OCI-LY1 (cell line): ENCODE measurements around the gene COMT.
A peak's percentile ranks its signal among the peaks of the same experiment; 100 is the strongest.

Experiments
- H2AFZ ChIP-seq: fragments of 200-600 bp; sonication (generic), shearing (Covaris generic); 2 replicates; pipeline ENCODE4 v1.6.0; 2014; ENCODE audit warnings: antibody characterized with exemption, mild to moderate bottlenecking, low read length
- H3F3A ChIP-seq: fragments of 200-600 bp; sonication (generic), shearing (Covaris generic); 2 replicates; pipeline ENCODE4 v1.6.0; 2014; ENCODE audit warnings: mild to moderate bottlenecking, antibody characterized with exemption, low read length, moderate library complexity; ENCODE audit not compliant: insufficient read depth
- H3K27ac ChIP-seq: fragments of 200-600 bp; sonication (generic); 2 replicates; pipeline ENCODE4 v1.5.1; 2014; ENCODE audit warnings: low read length, mixed run types, mild to moderate bottlenecking, low read depth; ENCODE audit not compliant: poor library complexity, severe bottlenecking
- H3K27me3 ChIP-seq: fragments of 200-600 bp; sonication (generic); 2 replicates; pipeline ENCODE4 v1.6.0; 2014; ENCODE audit warnings: antibody characterized with exemption, mild to moderate bottlenecking, low read length, moderate library complexity; ENCODE audit not compliant: insufficient read depth
- H3K36me3 ChIP-seq: fragments of 200-600 bp; sonication (generic); 2 replicates; pipeline ENCODE4 v1.6.1; 2014; ENCODE audit warnings: mild to moderate bottlenecking, antibody characterized with exemption, low read length, moderate library complexity, mixed read lengths; ENCODE audit not compliant: insufficient read depth
- H3K4me1 ChIP-seq: fragments of 200-600 bp; sonication (generic); 2 replicates; pipeline ENCODE4 v1.5.1; 2014; ENCODE audit warnings: mild to moderate bottlenecking, low read length, moderate library complexity; ENCODE audit not compliant: insufficient read depth, severe bottlenecking
- H3K4me2 ChIP-seq: fragments of 200-600 bp; sonication (generic), shearing (Covaris generic); 2 replicates; pipeline ENCODE4 v1.6.1; 2014; ENCODE audit warnings: low read length
- H3K4me3 ChIP-seq: fragments of 200-600 bp; sonication (generic); 2 replicates; pipeline ENCODE4 v1.5.1; 2014; ENCODE audit warnings: low read length, low read depth, mild to moderate bottlenecking, mixed read lengths; ENCODE audit not compliant: poor library complexity, severe bottlenecking
- H3K79me2 ChIP-seq: fragments of 200-600 bp; shearing (Covaris generic); 2 replicates; pipeline ENCODE4 v1.6.1; 2016; ENCODE audit warnings: mixed run types, low read length, mixed read lengths; ENCODE audit not compliant: insufficient read depth
- H3K9ac ChIP-seq: fragments of 200-600 bp; sonication (generic), shearing (Covaris generic); 2 replicates; pipeline ENCODE4 v1.6.1; 2014; ENCODE audit warnings: mild to moderate bottlenecking, low read length, mixed read lengths
- H3K9me2 ChIP-seq: fragments of 200-600 bp; sonication (generic), shearing (Covaris generic); 2 replicates; pipeline ENCODE4 v1.6.1; 2014; ENCODE audit warnings: low read depth, mild to moderate bottlenecking, low read length, mixed read lengths
- H3K9me3 ChIP-seq: fragments of 200-600 bp; shearing (Covaris generic); 2 replicates; pipeline ENCODE4 v1.6.1; 2014; ENCODE audit warnings: low read length, mixed read lengths
- H4K20me1 ChIP-seq: fragments of 200-600 bp; sonication (generic), shearing (Covaris generic); 2 replicates; pipeline ENCODE4 v1.6.0; 2016; ENCODE audit warnings: mild to moderate bottlenecking, low read length; ENCODE audit not compliant: insufficient read depth
- CTCF ChIP-seq: fragments of 200-600 bp; sonication (generic), shearing (Covaris generic); IDR thresholded peaks from 2 replicates; pipeline ENCODE4 v1.5.1; 2017; ENCODE audit warnings: mild to moderate bottlenecking, antibody characterized with exemption, low read length, moderate library complexity, mixed read lengths
- EZH2 ChIP-seq: fragments of 200-600 bp; sonication (generic), shearing (Covaris generic); IDR thresholded peaks from 2 replicates; pipeline ENCODE4 v1.8.0; 2017; ENCODE audit warnings: borderline replicate concordance, mixed run types, mild to moderate bottlenecking, antibody characterized with exemption, low read length, moderate library complexity, mixed read lengths

The COMT gene

GRCh38 chr22:19974268-19974861 is 32.8 kb downstream of the COMT start:
- H3K27ac ChIP-seq = no peak overlapping the region
- H3K4me1 ChIP-seq = peaks cover 13% of the 10 kb centered on the region
- peak overlapping the region; percentile 43; the same call in 1 of the 2 replicates for H3K4me2 ChIP-seq

DNA sequence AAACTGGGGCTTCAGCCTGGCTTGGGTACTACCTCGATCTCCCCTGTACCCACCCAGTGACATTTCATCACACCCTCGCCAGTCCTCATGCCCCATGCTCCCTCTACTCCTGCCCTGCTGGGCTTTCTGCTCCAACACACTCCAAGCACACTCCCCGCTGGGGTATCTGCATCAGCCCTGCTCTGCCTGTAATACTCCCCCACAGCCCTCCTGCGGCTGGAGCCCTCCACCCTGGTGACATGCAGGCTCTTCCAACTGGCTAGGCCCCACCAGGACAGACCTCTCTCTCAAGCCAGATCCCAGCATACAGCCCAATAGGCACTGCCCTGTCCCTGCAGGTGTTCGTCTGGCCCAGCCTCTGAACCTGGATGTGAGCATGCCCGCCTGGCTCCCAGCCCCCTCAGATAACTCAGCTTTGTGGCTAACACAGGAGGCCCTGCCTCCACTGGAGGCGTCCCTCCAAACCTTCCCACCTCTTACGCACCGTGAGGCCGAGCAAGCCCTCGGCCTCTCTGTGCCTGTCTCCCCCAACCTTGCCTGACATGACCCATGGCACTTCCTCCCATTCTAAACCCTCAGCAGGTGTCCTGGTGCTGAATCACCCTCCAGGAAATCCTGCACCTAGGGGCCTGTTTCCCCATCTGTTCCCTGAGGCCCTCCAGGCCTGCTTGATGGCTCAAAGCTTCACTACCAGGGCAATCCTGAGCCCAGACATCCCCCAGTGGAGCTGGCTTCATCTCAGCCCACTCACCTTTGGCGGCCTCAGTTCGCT is 33.5 kb downstream of the COMT start:
- Histone ChIP-seq H3K4me1 (peaks cover 13% of the 10 kb centered on the region), H3K27me3 (peaks cover 3% of the 10 kb centered on the region; the same call in 1 of the 2 replicates), H3K9me2 (no peaks in the 10 kb centered on the region), H2AFZ (no peak overlapping the region), H3K9ac (no peak overlapping the region), H3K9me3 (no peaks in the 10 kb centered on the region), H3K27ac (no peak overlapping the region), H4K20me1 (no peaks in the 10 kb centered on the region), H3K79me2 (no peaks in the 10 kb centered on the region), H3K4me3 (no peak overlapping the region), H3K36me3 (no peaks in the 10 kb centered on the region), H3F3A (no peaks in the 10 kb centered on the region), H3K4me2 (no peak overlapping the region)
- TF ChIP-seq EZH2 = no peak
- TF ChIP-seq CTCF = no peak

More at GRCh38 chr22:19974268-19974861, 32.8 kb downstream of the COMT start:
- Histone ChIP-seq H3K9ac (no peak overlapping the region), H3K79me2 (no peaks in the 10 kb centered on the region), H2AFZ (no peak overlapping the region), H4K20me1 (no peaks in the 10 kb centered on the region), H3K36me3 (no peaks in the 10 kb centered on the region), H3K4me3 (peak overlapping the region; percentile 30), H3K9me2 (no peaks in the 10 kb centered on the region), H3F3A (no peaks in the 10 kb centered on the region), H3K27me3 (peaks cover 3% of the 10 kb centered on the region; the same call in 1 of the 2 replicates), H3K9me3 (no peaks in the 10 kb centered on the region)
- no peak for TF ChIP-seq EZH2
- no peak for TF ChIP-seq CTCF

DNA sequence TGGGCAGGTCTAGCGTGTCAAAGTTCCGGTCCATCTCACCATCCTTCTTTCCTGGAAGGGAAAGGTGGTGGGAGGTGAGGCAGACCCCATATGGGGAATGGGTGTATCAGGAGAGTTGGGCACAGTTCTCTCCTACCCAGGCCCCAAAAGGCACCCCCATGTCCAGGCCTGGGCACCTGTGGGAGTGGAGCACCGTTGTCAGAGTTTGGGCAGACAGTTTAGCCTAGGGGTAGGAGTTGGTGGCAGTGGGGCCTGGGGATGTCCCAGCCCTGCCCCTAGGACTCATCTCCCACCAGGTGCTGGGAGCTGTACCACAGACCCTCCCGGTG is 34.1 kb downstream of the COMT start:
- Histone ChIP-seq H2AFZ (no peak overlapping the region), H3K4me2 (no peak overlapping the region), H3K4me1 (peaks cover 13% of the 10 kb centered on the region)

More for the DNA sequence above, 34.1 kb downstream of the COMT start:
- H3K9me3 ChIP-seq = no peaks in the 10 kb centered on the region
- no peaks in the 10 kb centered on the region for H3K9me2 ChIP-seq
- no peak overlapping the region for H3K27ac ChIP-seq
- H3K9ac ChIP-seq = no peak overlapping the region
- peaks cover 3% of the 10 kb centered on the region; the same call in 1 of the 2 replicates for H3K27me3 ChIP-seq
- no peaks in the 10 kb centered on the region for H4K20me1 ChIP-seq
- no peaks in the 10 kb centered on the region for H3K79me2 ChIP-seq
- no peak overlapping the region for H3K4me3 ChIP-seq
- TF ChIP-seq EZH2 (no peak), CTCF (no peak)
- no peaks in the 10 kb centered on the region for H3F3A ChIP-seq
- no peaks in the 10 kb centered on the region for H3K36me3 ChIP-seq
